Hepatocyte (in vitro differentiated cells): Measurements from ENCODE around the gene BNIPL. TPM values are rescaled to one million over a fixed set of nuclear protein-coding genes. Genes with fewer than 3 reads are reported as not detected.

ENCODE experiments used
- DNase-seq: peaks from one replicate; pipeline ENCODE4 v3.0.0-alpha.2; 2016; ENCODE audit warnings: low spot score
- H2AFZ ChIP-seq: fragments of 200-600 bp; sonication (generic); 2 replicates; pipeline ENCODE4 v1.6.0; 2016; ENCODE audit warnings: antibody characterized with exemption, mild to moderate bottlenecking
- H3K27ac ChIP-seq: fragments of 200-600 bp; sonication (generic); 2 replicates; pipeline ENCODE4 v1.5.1; 2016; ENCODE audit warnings: mild to moderate bottlenecking
- H3K27me3 ChIP-seq: fragments of 200-600 bp; sonication (generic); 2 replicates; pipeline ENCODE4 v1.6.1; 2016
- H3K36me3 ChIP-seq: fragments of 200-600 bp; sonication (generic); replicated peaks from 2 replicates; pipeline ENCODE4 v1.5.1; 2016; ENCODE audit warnings: low read depth; ENCODE audit not compliant: insufficient read depth
- H3K4me1 ChIP-seq: fragments of 200-600 bp; sonication (generic); 2 replicates; pipeline ENCODE4 v1.5.1; 2016; ENCODE audit warnings: mild to moderate bottlenecking, moderate library complexity; ENCODE audit not compliant: insufficient read depth
- H3K4me2 ChIP-seq: fragments of 200-600 bp; sonication (generic); 2 replicates; pipeline ENCODE4 v1.6.0; 2016
- H3K4me3 ChIP-seq: fragments of 200-600 bp; sonication (generic); 2 replicates; pipeline ENCODE4 v1.5.1; 2016; ENCODE audit warnings: mild to moderate bottlenecking
- H3K79me2 ChIP-seq: fragments of 200-600 bp; sonication (generic); 2 replicates; pipeline ENCODE4 v1.6.0; 2017; ENCODE audit warnings: mild to moderate bottlenecking
- H3K9me2 ChIP-seq: fragments of 200-600 bp; sonication (generic); replicated peaks from 2 replicates; pipeline ENCODE4 v1.6.0; 2017; ENCODE audit warnings: mild to moderate bottlenecking; ENCODE audit not compliant: insufficient read depth
- H3K9me3 ChIP-seq: fragments of 200-600 bp; sonication (generic); 2 replicates; pipeline ENCODE4 v1.5.1; 2016; ENCODE audit warnings: low read depth, mild to moderate bottlenecking
- H4K20me1 ChIP-seq: fragments of 200-600 bp; sonication (generic); 2 replicates; pipeline ENCODE4 v1.6.0; 2016; ENCODE audit warnings: mild to moderate bottlenecking; ENCODE audit not compliant: insufficient read depth, poor library complexity, severe bottlenecking
- CTCF ChIP-seq: fragments of 200-600 bp; sonication (generic); IDR thresholded peaks from 2 replicates; pipeline ENCODE4 v1.5.1; 2016; ENCODE audit warnings: antibody characterized with exemption, mild to moderate bottlenecking; ENCODE audit not compliant: poor library complexity
- EZH2 ChIP-seq: fragments of 200-600 bp; sonication (generic); IDR thresholded peaks from 2 replicates; pipeline ENCODE4 v1.6.1; 2016; ENCODE audit warnings: antibody characterized with exemption, mild to moderate bottlenecking, borderline replicate concordance
- EZH2phosphoT487 ChIP-seq: fragments of 200-600 bp; sonication (generic); IDR thresholded peaks from one replicate; pipeline ENCODE4 v1.6.1; 2018; ENCODE audit warnings: antibody characterized with exemption, mild to moderate bottlenecking, low read depth, moderate library complexity; ENCODE audit not compliant: unreplicated experiment, severe bottlenecking
- WGBS: methylation state at CpG from one replicate; pipeline ENCODE4 v1.1.6; 2016; ENCODE audit warnings: low lambda C conversion rate; ENCODE audit errors: missing lambda C conversion rate; 5-methylcytosine and 5-hydroxymethylcytosine counted together
- polyA plus RNA-seq: library from polyadenylated mRNA; unstranded; fragments of >200 nt; fragmentation: Nextera tagmentation; extraction: Ambion mirVana; gene quantifications from 2 replicates; pipeline ENCODE4 v1.2.1, GENCODE V29; 2016
- total RNA-seq: library from RNA; depleted of rRNA; stranded (reverse); fragments of >200 nt; gene quantifications from 2 replicates; pipeline ENCODE4 v1.2.3, GENCODE V29; 2014

BNIPL gene
- total and polyA plus RNA-seq, 2 experiments from 2014 or later = 1.1 to 3.8 TPM

- TF ChIP-seq CTCF (no peak), EZH2 (no peak), EZH2phosphoT487 (no peak)
- no peak overlapping the region for H3K4me3 ChIP-seq
- DNase-seq = no peak
- no peaks in the 10 kb centered on the region for H3K36me3 ChIP-seq
- no peaks in the 10 kb centered on the region for H3K4me1 ChIP-seq
- no peaks in the 10 kb centered on the region for H3K9me2 ChIP-seq
- no peaks in the 10 kb centered on the region for H3K79me2 ChIP-seq
- H4K20me1 ChIP-seq = no peaks in the 10 kb centered on the region
- H3K9me3 ChIP-seq = no peaks in the 10 kb centered on the region
- no peak overlapping the region for H2AFZ ChIP-seq
- no peak overlapping the region for H3K27ac ChIP-seq
- no peak overlapping the region for H3K4me2 ChIP-seq
- H3K27me3 ChIP-seq = no peaks in the 10 kb centered on the region
Measured at GRCh38 chr1:151026460-151026859, 9.9 kb upstream of the BNIPL start.

GRCh38 chr1:151032164-151032563, 4.2 kb upstream of the BNIPL start:
- Histone ChIP-seq H3K4me2 (no peak overlapping the region), H3K27ac (no peak overlapping the region), H3K9me3 (no peaks in the 10 kb centered on the region), H4K20me1 (no peaks in the 10 kb centered on the region), H3K79me2 (no peaks in the 10 kb centered on the region), H3K27me3 (no peaks in the 10 kb centered on the region), H3K9me2 (no peaks in the 10 kb centered on the region), H3K4me1 (no peaks in the 10 kb centered on the region), H3K36me3 (no peaks in the 10 kb centered on the region), H2AFZ (no peak overlapping the region), H3K4me3 (no peak overlapping the region)
- no peak for TF ChIP-seq EZH2
- TF ChIP-seq EZH2phosphoT487 = no peak
- no peak for TF ChIP-seq CTCF
- no peak for DNase-seq
- WGBS = 95% methylated on average over 8 of the region's 8 CpGs

GRCh38 chr1:151035167-151035566, 1.2 kb upstream of the BNIPL start:
- no peak overlapping the region for H3K4me3 ChIP-seq
- H3K9me3 ChIP-seq = no peaks in the 10 kb centered on the region
- H3K27me3 ChIP-seq = no peaks in the 10 kb centered on the region
- H3K4me1 ChIP-seq = no peaks in the 10 kb centered on the region
- TF ChIP-seq EZH2 = no peak
- TF ChIP-seq EZH2phosphoT487 = no peak
- TF ChIP-seq CTCF = no peak
- H4K20me1 ChIP-seq = no peaks in the 10 kb centered on the region
- no peak overlapping the region for H3K4me2 ChIP-seq
- no peak overlapping the region for H3K27ac ChIP-seq
- no peaks in the 10 kb centered on the region for H3K79me2 ChIP-seq
- WGBS = 98% methylated on average over 3 of the region's 3 CpGs
- no peak for DNase-seq
- no peak overlapping the region for H2AFZ ChIP-seq
- H3K9me2 ChIP-seq = no peaks in the 10 kb centered on the region
- no peaks in the 10 kb centered on the region for H3K36me3 ChIP-seq

DNA sequence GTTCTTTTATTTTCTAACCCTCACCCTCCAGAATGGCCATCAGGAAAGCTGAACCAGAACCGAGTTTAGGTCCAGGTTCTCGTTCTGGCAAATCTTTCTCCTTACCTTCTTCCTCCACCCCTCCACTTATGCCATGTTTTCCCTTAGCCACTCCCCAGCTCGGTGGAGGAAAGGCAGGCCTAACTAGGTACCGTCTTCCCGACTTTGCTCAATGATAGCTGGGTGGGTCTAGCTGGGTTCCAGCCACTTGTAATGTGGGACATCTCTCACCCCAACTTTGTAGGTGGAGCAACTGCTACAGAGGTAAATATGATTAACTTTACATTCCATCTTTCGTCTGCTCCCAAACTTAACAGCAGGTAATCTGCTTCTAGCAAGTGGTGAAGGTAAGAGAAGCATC, 646 bp downstream of the BNIPL start:
- Histone ChIP-seq H3K9me2 (no peaks in the 10 kb centered on the region), H3K27me3 (no peaks in the 10 kb centered on the region), H3K4me3 (no peak overlapping the region), H3K36me3 (no peaks in the 10 kb centered on the region), H3K4me2 (no peak overlapping the region), H3K9me3 (no peaks in the 10 kb centered on the region), H2AFZ (no peak overlapping the region), H4K20me1 (no peaks in the 10 kb centered on the region), H3K4me1 (no peaks in the 10 kb centered on the region), H3K27ac (no peak overlapping the region), H3K79me2 (no peaks in the 10 kb centered on the region)
- no peak for DNase-seq
- TF ChIP-seq EZH2phosphoT487 (no peak), EZH2 (no peak)
- 84% methylated on average over 6 of the region's 6 CpGs for WGBS
